ENCODE results near the gene ADAT3.

- no peak for TF ChIP-seq CTCF (IDR thresholded peaks at IDR 0.05)
- no peak for TF ChIP-seq POLR2A (IDR thresholded peaks at IDR 0.05)
- TF ChIP-seq EP300 (IDR thresholded peaks at IDR 0.05): no peak
- TF ChIP-seq POLR2AphosphoS5 (IDR thresholded peaks at IDR 0.05): no peak
Measured at GRCh38 chr19:1950640-1951039, 45.4 kb downstream of the ADAT3 start.
